NCI-H748 (cell line): ENCODE measurements around the gene WASL.

ENCODE experiments used
- DNase-seq: peaks from one replicate; lab custom pipeline; 2025; ENCODE audit not compliant: unreplicated experiment; lab: John Stamatoyannopoulos, UW

Gene WASL

DNA sequence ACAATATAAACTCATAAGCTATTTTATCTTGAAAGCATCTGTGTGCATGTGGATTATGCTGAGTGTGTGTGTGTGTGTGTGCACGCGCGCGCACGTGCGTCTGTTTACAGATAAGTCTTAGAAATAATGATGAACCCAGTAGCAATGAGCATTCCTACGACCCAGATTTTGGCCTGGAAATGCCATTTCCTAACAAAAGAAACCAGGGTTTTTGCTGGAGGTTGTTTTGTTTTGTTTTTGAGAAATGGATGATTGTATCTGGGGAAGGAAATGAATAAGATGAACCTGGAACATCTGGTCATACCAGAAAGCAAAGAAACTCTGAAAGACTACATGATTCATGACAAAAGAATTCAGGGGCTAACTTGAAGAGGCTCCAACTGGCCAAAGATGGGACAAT is 115.2 kb downstream of the WASL start:
- no peak for DNase-seq

DNA sequence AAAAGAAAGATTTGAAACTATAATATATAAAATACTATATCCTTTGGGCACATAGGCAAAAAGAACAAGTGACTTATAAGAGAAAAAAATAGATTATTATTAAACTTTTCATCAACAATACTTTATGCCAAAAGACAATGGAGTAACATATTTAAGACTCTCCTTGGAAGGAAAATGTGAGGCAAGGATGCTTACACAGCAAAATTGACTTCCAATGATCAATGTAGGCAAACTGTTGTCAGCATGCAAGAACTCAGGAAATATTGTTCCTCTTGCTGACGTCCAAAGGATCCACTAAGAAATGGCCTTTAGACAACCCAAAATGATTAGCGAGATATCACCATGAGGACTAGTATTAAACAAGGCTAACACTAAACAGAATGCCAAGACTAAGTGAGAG is 116.0 kb downstream of the WASL start:
- no peak for DNase-seq
